WTC11 (cell line): ENCODE measurements around the gene TMEM131L. TPM values are rescaled to one million over a fixed set of nuclear protein-coding genes. Genes with fewer than 3 reads are reported as not detected.

Experiments
- ATAC-seq: fragments of 200-7000 bp; cut with Tn5 transposase; 2 replicates; pipeline ENCODE4 v1.10.0; 2021; ENCODE audit warnings: mild to moderate bottlenecking, moderate library complexity
- CTCF ChIA-PET: fragments of 300-600 bp; sonication (Branson Sonifier 250); formaldehyde crosslinking; loops from one replicate; lab custom pipeline; 2021; ENCODE audit warnings: antibody characterized with exemption; lab: Charles Lee
- POLR2A ChIA-PET: fragments of 350-600 bp; sonication (Branson Sonifier 250); formaldehyde crosslinking; loops from one replicate; lab custom pipeline; 2021; ENCODE audit warnings: antibody characterized with exemption; lab: Charles Lee
- DNase-seq: peaks from one replicate; pipeline ENCODE4 v3.0.0; 2021; ENCODE audit warnings: low spot score
- H3K27ac Mint-ChIP-seq: 2 replicates; pipeline ENCODE4 v1.8.0; 2021; ENCODE audit warnings: mixed read lengths
- H3K27me3 Mint-ChIP-seq: 2 replicates; pipeline ENCODE4 v1.8.0; 2021; ENCODE audit warnings: low read depth, mild to moderate bottlenecking, moderate library complexity, mixed read lengths
- H3K36me3 Mint-ChIP-seq: 2 replicates; pipeline ENCODE4 v1.8.0; 2021; ENCODE audit warnings: mixed read lengths
- H3K4me1 Mint-ChIP-seq: 2 replicates; pipeline ENCODE4 v1.8.0; 2022; ENCODE audit warnings: mixed read lengths
- H3K4me3 Mint-ChIP-seq: 2 replicates; pipeline ENCODE4 v1.8.0; 2021; ENCODE audit warnings: mild to moderate bottlenecking, moderate library complexity, mixed read lengths
- H3K9me3 Mint-ChIP-seq: 2 replicates; pipeline ENCODE4 v1.8.0; 2021; ENCODE audit warnings: mixed read lengths
- ATF1 ChIP-seq: sonication (generic); formaldehyde crosslinking; IDR thresholded peaks from 2 replicates; pipeline ENCODE4 v1.8.1; 2023; ENCODE audit warnings: mild to moderate bottlenecking, moderate library complexity, missing genetic modification reagents
- FOXP1 ChIP-seq: sonication (generic); formaldehyde crosslinking; IDR thresholded peaks from 2 replicates; pipeline ENCODE4 v1.8.0; 2022; ENCODE audit warnings: missing genetic modification reagents, mild to moderate bottlenecking, moderate library complexity, borderline replicate concordance
- GRHL2 ChIP-seq: fragments of 250-450 bp; sonication (Bioruptor Pico); IDR thresholded peaks from 2 replicates; pipeline ENCODE4 v1.8.0; 2022; ENCODE audit warnings: mild to moderate bottlenecking, moderate library complexity; ENCODE audit not compliant: insufficient replicate concordance, severe bottlenecking
- HMGA2 ChIP-seq: fragments of 250-450 bp; sonication (Bioruptor Pico); IDR thresholded peaks from 2 replicates; pipeline ENCODE4 v1.4.0; 2021; ENCODE audit warnings: mild to moderate bottlenecking, moderate library complexity
- NR2C2 ChIP-seq: sonication (generic); formaldehyde crosslinking; IDR thresholded peaks from 2 replicates; pipeline ENCODE4 v1.8.0; 2022; ENCODE audit warnings: mild to moderate bottlenecking, missing genetic modification reagents
- RELA ChIP-seq: sonication (generic); formaldehyde crosslinking; IDR thresholded peaks from 2 replicates; pipeline ENCODE4 v1.8.1; 2022; ENCODE audit warnings: missing genetic modification reagents, mild to moderate bottlenecking, borderline replicate concordance
- SMAD4 ChIP-seq: sonication (generic); formaldehyde crosslinking; IDR thresholded peaks from 2 replicates; pipeline ENCODE4 v1.8.0; 2022; ENCODE audit warnings: mild to moderate bottlenecking, missing genetic modification reagents
- TP53 ChIP-seq: sonication (generic); formaldehyde crosslinking; IDR thresholded peaks from 2 replicates; pipeline ENCODE4 v1.8.1; 2023; ENCODE audit warnings: mild to moderate bottlenecking, missing genetic modification reagents
- ZBTB21 ChIP-seq: sonication (generic); formaldehyde crosslinking; IDR thresholded peaks from 2 replicates; pipeline ENCODE4 v1.8.1; 2023; ENCODE audit warnings: mild to moderate bottlenecking, missing genetic modification reagents, borderline replicate concordance
- ZNF232 ChIP-seq: sonication (generic); formaldehyde crosslinking; IDR thresholded peaks from 2 replicates; pipeline ENCODE4 v1.8.0; 2022; ENCODE audit warnings: mild to moderate bottlenecking, missing genetic modification reagents
- ZNF317 ChIP-seq: sonication (generic); formaldehyde crosslinking; IDR thresholded peaks from 2 replicates; pipeline ENCODE4 v1.8.1; 2023; ENCODE audit warnings: low read depth, mild to moderate bottlenecking, moderate library complexity, missing genetic modification reagents, borderline replicate concordance
- total RNA-seq: library from RNA; stranded (reverse); gene quantifications from 3 replicates; pipeline ENCODE4 v1.2.3, GENCODE V29; 2021
- TF ChIP-seq, protein P1 (sequence below): fragments of 250-450 bp; sonication (Bioruptor Pico); IDR thresholded peaks from 2 replicates; pipeline ENCODE4 v1.8.0; 2021; ENCODE audit warnings: mild to moderate bottlenecking
- TF ChIP-seq, protein P2 (sequence below): sonication (generic); formaldehyde crosslinking; IDR thresholded peaks from 2 replicates; pipeline ENCODE4 v1.8.1; 2023; ENCODE audit warnings: mild to moderate bottlenecking, missing genetic modification reagents, borderline replicate concordance
- TF ChIP-seq, protein P3 (sequence below): sonication (generic); formaldehyde crosslinking; IDR thresholded peaks from 2 replicates; pipeline ENCODE4 v1.8.0; 2023; ENCODE audit warnings: missing genetic modification reagents, mild to moderate bottlenecking, borderline replicate concordance
- TF ChIP-seq, protein P4 (sequence below): sonication (generic); formaldehyde crosslinking; IDR thresholded peaks from 2 replicates; pipeline ENCODE4 v1.8.1; 2022; ENCODE audit warnings: low read depth, mild to moderate bottlenecking, moderate library complexity, missing genetic modification reagents, borderline replicate concordance
- TF ChIP-seq, protein P5 (sequence below): sonication (generic); formaldehyde crosslinking; IDR thresholded peaks from 2 replicates; pipeline ENCODE4 v1.8.0; 2022; ENCODE audit warnings: mild to moderate bottlenecking, missing genetic modification reagents
- TF ChIP-seq, protein P6 (sequence below): sonication (generic); formaldehyde crosslinking; IDR thresholded peaks from 2 replicates; pipeline ENCODE4 v1.8.1; 2022; ENCODE audit warnings: mild to moderate bottlenecking, missing genetic modification reagents, moderate library complexity, borderline replicate concordance
- TF ChIP-seq, protein P7 (sequence below): sonication (generic); formaldehyde crosslinking; IDR thresholded peaks from 2 replicates; pipeline ENCODE4 v1.8.0; 2022; ENCODE audit warnings: mild to moderate bottlenecking, missing genetic modification reagents

TMEM131L gene
- total RNA-seq, 1 experiment from 2014 or later, result 26.7 TPM

DNA sequence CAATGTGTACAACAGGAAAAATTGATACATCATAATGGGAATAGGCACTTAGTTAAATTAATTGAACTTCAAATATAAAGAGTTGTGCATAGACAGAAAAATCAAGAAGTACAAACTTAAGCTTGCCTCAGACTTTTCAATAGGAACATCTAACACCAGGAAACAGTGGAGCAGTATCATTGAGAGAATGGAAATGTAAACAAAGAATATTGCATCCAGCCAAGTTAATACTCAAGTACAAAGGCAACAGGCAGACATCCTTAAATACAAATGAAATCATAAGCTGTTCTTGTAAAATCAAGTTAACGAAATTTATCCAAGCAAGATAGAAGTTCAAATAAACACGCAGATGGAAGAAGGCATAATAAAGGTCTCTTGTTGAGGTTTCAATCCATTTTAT lies 146.7 kb downstream of the TMEM131L start:
- H3K4me3 Mint-ChIP-seq, result no peak overlapping the region
- TF ChIP-seq, protein P1, sequence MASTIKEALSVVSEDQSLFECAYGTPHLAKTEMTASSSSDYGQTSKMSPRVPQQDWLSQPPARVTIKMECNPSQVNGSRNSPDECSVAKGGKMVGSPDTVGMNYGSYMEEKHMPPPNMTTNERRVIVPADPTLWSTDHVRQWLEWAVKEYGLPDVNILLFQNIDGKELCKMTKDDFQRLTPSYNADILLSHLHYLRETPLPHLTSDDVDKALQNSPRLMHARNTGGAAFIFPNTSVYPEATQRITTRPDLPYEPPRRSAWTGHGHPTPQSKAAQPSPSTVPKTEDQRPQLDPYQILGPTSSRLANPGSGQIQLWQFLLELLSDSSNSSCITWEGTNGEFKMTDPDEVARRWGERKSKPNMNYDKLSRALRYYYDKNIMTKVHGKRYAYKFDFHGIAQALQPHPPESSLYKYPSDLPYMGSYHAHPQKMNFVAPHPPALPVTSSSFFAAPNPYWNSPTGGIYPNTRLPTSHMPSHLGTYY (CRISPR knock-in tag), result no peak
- TF ChIP-seq, protein P2, sequence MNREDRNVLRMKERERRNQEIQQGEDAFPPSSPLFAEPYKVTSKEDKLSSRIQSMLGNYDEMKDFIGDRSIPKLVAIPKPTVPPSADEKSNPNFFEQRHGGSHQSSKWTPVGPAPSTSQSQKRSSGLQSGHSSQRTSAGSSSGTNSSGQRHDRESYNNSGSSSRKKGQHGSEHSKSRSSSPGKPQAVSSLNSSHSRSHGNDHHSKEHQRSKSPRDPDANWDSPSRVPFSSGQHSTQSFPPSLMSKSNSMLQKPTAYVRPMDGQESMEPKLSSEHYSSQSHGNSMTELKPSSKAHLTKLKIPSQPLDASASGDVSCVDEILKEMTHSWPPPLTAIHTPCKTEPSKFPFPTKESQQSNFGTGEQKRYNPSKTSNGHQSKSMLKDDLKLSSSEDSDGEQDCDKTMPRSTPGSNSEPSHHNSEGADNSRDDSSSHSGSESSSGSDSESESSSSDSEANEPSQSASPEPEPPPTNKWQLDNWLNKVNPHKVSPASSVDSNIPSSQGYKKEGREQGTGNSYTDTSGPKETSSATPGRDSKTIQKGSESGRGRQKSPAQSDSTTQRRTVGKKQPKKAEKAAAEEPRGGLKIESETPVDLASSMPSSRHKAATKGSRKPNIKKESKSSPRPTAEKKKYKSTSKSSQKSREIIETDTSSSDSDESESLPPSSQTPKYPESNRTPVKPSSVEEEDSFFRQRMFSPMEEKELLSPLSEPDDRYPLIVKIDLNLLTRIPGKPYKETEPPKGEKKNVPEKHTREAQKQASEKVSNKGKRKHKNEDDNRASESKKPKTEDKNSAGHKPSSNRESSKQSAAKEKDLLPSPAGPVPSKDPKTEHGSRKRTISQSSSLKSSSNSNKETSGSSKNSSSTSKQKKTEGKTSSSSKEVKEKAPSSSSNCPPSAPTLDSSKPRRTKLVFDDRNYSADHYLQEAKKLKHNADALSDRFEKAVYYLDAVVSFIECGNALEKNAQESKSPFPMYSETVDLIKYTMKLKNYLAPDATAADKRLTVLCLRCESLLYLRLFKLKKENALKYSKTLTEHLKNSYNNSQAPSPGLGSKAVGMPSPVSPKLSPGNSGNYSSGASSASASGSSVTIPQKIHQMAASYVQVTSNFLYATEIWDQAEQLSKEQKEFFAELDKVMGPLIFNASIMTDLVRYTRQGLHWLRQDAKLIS (CRISPR knock-in tag), result no peak
- TF ChIP-seq, protein P3, sequence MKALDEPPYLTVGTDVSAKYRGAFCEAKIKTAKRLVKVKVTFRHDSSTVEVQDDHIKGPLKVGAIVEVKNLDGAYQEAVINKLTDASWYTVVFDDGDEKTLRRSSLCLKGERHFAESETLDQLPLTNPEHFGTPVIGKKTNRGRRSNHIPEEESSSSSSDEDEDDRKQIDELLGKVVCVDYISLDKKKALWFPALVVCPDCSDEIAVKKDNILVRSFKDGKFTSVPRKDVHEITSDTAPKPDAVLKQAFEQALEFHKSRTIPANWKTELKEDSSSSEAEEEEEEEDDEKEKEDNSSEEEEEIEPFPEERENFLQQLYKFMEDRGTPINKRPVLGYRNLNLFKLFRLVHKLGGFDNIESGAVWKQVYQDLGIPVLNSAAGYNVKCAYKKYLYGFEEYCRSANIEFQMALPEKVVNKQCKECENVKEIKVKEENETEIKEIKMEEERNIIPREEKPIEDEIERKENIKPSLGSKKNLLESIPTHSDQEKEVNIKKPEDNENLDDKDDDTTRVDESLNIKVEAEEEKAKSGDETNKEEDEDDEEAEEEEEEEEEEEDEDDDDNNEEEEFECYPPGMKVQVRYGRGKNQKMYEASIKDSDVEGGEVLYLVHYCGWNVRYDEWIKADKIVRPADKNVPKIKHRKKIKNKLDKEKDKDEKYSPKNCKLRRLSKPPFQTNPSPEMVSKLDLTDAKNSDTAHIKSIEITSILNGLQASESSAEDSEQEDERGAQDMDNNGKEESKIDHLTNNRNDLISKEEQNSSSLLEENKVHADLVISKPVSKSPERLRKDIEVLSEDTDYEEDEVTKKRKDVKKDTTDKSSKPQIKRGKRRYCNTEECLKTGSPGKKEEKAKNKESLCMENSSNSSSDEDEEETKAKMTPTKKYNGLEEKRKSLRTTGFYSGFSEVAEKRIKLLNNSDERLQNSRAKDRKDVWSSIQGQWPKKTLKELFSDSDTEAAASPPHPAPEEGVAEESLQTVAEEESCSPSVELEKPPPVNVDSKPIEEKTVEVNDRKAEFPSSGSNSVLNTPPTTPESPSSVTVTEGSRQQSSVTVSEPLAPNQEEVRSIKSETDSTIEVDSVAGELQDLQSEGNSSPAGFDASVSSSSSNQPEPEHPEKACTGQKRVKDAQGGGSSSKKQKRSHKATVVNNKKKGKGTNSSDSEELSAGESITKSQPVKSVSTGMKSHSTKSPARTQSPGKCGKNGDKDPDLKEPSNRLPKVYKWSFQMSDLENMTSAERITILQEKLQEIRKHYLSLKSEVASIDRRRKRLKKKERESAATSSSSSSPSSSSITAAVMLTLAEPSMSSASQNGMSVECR (CRISPR knock-in tag), result no peak
- TF ChIP-seq SMAD4 (CRISPR knock-in tag) (no peak), ZBTB21 (no peak), ZNF317 (CRISPR knock-in tag) (no peak), RELA (CRISPR knock-in tag) (no peak), GRHL2 (CRISPR knock-in tag) (no peak), ZNF232 (CRISPR knock-in tag) (no peak), TP53 (CRISPR knock-in tag) (no peak), FOXP1 (CRISPR knock-in tag) (no peak), ATF1 (CRISPR knock-in tag) (no peak), HMGA2 (CRISPR knock-in tag) (no peak), NR2C2 (CRISPR knock-in tag) (no peak)
- TF ChIP-seq, protein P4, sequence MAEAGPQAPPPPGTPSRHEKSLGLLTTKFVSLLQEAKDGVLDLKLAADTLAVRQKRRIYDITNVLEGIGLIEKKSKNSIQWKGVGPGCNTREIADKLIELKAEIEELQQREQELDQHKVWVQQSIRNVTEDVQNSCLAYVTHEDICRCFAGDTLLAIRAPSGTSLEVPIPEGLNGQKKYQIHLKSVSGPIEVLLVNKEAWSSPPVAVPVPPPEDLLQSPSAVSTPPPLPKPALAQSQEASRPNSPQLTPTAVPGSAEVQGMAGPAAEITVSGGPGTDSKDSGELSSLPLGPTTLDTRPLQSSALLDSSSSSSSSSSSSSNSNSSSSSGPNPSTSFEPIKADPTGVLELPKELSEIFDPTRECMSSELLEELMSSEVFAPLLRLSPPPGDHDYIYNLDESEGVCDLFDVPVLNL (CRISPR knock-in tag), result no peak
- TF ChIP-seq, protein P5, sequence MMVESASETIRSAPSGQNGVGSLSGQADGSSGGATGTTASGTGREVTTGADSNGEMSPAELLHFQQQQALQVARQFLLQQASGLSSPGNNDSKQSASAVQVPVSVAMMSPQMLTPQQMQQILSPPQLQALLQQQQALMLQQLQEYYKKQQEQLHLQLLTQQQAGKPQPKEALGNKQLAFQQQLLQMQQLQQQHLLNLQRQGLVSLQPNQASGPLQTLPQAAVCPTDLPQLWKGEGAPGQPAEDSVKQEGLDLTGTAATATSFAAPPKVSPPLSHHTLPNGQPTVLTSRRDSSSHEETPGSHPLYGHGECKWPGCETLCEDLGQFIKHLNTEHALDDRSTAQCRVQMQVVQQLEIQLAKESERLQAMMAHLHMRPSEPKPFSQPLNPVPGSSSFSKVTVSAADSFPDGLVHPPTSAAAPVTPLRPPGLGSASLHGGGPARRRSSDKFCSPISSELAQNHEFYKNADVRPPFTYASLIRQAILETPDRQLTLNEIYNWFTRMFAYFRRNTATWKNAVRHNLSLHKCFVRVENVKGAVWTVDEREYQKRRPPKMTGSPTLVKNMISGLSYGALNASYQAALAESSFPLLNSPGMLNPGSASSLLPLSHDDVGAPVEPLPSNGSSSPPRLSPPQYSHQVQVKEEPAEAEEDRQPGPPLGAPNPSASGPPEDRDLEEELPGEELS, result no peak
- TF ChIP-seq, protein P6, sequence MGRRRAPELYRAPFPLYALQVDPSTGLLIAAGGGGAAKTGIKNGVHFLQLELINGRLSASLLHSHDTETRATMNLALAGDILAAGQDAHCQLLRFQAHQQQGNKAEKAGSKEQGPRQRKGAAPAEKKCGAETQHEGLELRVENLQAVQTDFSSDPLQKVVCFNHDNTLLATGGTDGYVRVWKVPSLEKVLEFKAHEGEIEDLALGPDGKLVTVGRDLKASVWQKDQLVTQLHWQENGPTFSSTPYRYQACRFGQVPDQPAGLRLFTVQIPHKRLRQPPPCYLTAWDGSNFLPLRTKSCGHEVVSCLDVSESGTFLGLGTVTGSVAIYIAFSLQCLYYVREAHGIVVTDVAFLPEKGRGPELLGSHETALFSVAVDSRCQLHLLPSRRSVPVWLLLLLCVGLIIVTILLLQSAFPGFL (CRISPR knock-in tag), result no peak
- TF ChIP-seq, protein P7, sequence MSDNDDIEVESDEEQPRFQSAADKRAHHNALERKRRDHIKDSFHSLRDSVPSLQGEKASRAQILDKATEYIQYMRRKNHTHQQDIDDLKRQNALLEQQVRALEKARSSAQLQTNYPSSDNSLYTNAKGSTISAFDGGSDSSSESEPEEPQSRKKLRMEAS, result no peak
- TF ChIP-seq, all 79 proteins: peak for 0
- POLR2A ChIA-PET, result no interaction called here
- ATAC-seq (no peak), DNase-seq (no peak)
- Mint-ChIP-seq H3K27ac (no peak overlapping the region), H3K27me3 (no peaks in the 10 kb centered on the region), H3K36me3 (peaks cover 45% of the 10 kb centered on the region), H3K4me1 (peaks cover 8% of the 10 kb centered on the region), H3K9me3 (0 out of 2 replicates have a peak, but pooled peaks cover 4% of the 10 kb centered on the region)
- CTCF ChIA-PET, result no interaction called here
